ENCODE data around the gene CSNK2A3.
A peak's percentile ranks its signal among the peaks of the same experiment; 100 is the strongest.
"Not testable (repeated sequence)": the region's sequence is repeated elsewhere in the genome, so short reads cannot be mapped to it uniquely, and the experiment has no call there.

CSNK2A3 gene

DNA sequence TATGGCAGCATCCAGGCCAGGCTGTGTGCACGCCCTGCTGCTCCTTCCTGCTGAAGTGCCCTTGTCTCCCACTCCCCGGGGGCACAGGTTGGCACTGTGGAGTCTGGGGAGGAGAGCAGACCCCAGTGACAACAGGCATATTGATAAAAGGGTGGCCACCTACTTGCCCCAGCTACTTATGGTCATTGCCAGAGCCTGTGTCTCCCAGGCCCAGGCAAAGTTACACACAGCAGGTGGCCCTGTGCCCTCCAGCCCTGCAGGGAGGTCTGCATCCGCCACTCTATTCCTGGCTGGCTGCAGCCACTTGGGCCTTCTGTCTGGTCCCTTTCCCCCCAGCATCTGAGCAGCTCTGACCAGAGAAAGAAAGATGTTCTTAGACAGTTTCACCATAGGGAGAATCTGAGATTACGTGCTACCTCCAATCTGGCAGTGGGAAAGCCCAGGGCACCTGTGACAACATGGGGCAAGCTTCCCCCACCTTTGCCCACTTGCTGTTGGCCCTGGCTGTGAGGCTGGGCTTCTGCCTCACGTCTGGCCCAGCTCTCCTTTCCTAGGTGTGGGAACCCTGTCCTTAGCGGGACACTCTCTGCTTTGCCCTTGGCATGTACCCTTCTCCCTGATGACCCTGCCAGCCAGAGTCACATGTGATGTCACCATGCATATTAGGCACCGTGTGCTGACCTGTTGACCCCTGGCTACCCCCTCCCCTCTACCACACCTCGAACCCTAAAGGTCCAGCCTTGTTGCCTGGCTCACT, 25.3 kb upstream of the CSNK2A3 start:
- peak in 1 of 3 experiments; percentile 19 for DNase-seq

DNA sequence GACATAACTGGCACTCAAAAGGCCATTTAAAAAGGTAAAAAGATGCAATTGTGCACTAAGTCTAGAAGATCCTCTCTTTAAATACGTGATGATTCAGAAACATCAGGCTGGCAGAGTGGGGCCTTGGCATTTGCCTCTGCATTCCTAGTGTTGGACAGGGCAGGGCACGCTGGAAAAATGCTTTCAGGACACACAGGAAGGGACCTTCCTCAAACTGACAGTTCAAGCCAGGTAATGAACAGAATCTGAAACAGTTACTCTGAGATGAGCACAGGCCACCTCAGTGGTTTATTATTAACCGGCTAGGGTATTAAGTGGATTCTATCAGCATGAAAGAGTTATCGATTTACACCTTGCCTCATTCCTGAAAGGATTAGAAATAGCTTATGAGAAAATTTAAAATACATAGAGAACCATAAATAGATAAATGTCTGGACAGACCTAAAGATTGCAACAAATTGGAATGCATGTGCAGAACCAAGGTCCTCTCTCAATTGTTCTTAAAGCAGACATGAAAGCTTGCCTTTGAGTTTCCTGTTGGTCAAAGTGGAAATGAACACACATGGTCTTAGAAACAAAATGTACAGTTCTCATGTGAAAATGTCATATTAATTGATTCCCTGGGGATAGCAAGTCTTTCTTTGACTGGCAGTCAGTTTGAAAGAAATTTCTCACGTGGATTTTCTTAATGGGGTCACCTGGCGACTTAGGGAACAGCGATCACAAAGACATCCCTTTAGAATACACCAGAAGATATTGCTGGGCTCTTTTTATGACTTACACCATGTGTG, 21.5 kb upstream of the CSNK2A3 start:
- DNase-seq: peak in 1 of 3 experiments; percentile 22

DNA sequence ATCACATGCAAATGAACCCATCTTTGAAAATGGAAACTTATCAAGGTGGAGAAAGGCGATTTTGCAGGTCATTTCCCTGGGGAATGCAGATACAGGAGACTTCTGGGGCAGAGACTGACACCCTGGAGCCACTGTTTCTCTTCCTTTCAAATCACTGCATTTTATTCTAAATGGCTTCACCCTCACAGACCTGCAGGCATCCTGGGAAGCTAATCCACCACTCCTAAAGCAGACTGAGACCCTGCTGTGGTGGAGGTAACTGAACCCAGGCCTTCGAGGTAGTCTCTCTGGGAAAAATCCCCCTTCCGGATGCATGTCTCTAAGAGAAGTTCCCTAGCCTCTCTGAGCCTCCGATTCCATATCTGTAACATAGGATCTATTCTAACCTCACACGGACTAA, 20.9 kb upstream of the CSNK2A3 start:
- no peak for DNase-seq

DNA sequence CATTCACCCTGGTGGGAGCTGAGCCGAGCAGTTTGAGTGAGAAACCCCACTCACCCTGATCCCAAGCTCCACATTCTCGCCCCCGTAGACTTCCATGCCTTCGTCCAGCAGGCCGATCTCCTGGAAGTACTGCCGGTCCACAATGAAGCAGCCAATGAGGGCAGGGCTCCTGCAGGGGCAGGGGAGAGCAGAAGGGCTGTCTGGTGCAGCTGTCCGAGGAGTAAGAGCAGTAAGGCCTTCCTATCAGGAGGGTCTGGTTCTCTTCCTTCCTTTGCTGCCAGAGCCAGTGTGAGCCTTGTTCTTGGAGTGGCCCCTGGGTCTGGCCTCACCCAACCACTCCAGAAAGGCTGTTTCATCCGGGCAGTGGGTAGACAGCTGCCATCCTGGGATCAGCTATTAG, 19.4 kb upstream of the CSNK2A3 start:
- no peak for DNase-seq

DNA sequence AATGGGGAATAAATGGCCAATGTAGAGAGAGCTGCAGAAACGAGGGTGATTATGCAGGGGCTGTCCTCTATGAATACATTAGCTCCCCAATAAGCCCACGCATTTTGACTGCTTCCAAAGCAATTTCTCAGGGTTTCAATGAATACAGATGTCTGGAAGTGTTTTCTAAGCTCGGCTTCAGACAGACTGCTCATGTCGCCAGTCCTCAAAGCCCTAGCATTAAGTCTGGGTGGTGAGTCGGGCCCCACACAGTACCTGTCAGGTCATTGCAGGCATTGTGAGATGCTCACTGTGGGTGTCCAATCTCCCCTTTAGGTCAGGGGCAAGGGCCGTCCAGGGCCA, 17.9 kb upstream of the CSNK2A3 start:
- no peak for DNase-seq

DNA sequence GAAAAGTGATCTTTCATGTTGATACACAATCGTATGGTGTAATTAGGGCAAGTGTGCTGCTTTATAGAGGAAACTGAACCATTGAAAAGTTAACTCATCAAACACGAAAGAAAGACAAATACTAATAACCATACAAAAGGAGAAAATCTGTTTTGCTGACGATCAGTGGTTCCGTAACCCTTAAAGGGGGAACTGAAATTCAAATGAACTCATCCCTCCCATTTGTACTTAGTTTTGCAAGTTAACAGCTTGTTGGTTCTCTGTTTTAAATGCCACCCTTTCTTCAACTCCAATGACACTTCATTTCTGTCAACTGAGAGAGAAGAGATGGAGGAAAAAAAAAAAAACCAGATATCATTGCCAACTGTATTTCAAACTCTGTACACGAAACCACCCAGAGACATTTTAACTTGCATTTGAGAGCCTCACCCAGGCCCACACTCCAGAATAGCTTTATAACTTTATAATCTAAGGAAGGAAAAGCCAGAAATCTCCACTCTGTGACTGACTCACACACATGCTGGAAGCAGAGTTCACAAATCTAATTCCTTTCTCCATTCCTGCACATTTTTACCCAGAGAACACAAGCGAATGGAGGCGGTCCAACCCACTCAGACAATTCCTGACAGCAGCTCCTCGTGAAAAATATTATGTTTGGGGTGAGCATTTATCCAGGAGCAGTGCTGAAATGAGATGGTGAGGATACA, 17.4 kb upstream of the CSNK2A3 start:
- no peak for DNase-seq

DNA sequence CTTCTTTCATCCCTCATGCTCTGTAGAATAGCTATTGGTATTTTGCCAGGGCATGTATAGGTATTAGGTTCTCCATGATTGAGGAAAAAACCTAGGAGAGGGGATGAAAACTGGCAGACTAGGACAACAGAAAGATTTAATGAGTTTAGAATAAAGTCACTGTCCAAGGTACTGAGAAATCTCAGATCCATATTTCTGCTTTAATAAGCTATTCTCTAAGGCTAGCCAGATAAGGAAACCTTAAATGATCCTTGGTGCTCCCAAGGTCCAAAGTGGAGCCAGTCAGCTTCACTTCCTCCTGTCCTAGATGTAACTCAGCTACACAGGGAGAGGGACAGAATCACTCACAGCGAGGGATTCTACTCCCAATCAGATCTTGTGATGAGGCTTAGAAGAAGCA, 13.7 kb upstream of the CSNK2A3 start:
- no peak for DNase-seq

DNA sequence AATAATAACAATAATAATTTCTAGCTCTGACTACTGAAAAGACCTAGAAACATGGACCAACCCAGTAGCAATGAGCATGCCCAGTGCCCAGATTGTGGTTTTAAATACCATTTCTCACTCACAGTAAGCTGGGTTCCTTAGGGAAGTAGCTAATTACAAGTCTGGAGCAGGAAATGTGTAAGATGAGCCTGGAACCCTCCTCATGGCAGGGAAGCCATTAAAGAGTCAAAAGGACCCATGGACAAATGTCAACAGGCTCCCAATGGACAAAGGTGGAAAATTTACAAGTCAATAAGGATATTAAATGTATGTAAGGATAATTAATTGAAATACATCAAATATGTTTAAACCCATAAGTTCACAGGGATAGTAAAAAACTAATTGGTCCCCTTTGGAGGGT, 10.6 kb upstream of the CSNK2A3 start:
- DNase-seq: peak in 1 of 3 experiments; percentile 24

DNA sequence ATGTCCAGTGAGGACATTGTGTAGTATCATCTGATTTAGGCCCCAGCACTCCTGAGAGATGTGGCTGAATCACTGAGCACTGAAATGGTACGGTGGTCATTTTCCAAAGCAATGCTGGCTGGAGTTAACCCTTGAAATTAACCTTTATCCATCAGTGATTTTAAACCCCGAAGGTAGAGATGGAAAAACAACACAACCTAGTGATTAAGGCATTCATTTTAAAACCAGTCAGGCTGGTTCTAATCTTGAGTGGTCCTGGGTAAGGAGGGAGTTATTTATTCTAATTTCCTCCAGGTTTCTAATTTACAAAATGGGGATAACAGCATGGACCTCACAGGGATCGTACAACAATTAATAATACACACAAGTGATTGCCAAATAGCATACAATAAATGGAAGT, 6.6 kb upstream of the CSNK2A3 start:
- DNase-seq: peak in 2 of 3 experiments; percentile 12 to 56

DNA sequence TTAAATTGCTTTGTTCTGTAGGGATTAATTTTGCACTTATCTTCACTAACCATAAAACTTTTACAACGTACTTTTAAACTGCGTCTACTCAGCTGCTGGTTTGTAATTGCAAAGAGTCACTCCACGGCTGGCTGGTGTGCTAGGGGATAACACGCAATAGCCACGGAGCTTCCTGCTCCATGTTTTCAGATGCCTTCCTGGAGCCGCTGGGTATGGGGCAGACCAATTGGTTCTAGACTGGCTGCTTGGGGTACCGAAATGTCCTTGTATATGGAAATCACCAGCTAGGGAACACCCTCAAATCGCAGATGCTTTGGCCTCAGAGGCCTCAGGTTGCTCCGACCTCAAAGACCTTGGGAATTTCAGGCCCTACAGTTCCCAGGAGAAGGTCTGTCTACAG, 3.8 kb upstream of the CSNK2A3 start:
- no peak for DNase-seq

DNA sequence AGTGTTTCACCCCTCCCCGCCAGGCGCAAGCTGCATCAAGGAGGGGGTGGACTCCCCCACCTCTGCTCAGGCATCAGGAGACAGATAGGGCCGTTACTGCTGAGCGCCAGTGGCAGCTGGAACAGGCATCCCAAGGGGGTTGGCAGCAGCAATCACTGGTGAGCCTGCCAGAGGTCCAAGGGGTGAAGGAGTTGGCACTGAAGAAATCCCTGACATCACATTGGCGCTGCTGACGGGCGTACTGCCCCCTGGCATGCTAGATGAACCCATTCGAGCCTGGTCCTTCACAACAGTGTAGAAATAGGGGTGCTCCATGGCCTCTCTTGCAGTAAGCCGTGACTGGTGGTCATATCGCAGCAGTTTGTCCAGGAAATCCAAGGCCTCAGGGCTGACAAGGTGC, 1.2 kb downstream of the CSNK2A3 start:
- DNase-seq: not testable (repeated sequence)

DNA sequence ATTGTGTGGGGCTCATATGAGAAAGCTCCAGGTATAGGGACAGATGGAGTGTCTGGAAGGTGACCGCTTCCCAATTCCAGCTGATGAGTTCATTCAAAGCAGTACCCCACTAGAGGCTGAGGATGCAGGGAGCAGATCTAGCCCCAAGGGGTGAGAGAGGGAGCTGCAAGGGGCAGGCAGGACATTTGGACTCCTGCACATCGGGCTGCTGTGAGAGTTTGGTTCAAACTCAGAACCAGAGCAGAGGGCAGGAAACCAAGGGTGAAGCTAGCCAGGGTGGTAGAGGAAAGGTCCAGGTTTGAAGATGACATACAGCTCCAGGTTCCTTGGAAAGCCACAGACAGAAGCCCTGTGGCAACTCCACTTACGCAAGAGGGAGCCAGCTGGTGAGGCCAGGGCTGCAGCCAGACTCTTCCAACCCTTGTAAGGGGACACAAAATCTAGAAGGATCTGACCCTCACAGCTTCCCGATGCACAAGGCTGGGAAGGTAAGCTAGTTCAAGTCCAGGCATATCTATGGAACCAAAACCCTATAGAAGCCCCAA, 1.9 kb downstream of the CSNK2A3 start:
- DNase-seq: no peak

DNA sequence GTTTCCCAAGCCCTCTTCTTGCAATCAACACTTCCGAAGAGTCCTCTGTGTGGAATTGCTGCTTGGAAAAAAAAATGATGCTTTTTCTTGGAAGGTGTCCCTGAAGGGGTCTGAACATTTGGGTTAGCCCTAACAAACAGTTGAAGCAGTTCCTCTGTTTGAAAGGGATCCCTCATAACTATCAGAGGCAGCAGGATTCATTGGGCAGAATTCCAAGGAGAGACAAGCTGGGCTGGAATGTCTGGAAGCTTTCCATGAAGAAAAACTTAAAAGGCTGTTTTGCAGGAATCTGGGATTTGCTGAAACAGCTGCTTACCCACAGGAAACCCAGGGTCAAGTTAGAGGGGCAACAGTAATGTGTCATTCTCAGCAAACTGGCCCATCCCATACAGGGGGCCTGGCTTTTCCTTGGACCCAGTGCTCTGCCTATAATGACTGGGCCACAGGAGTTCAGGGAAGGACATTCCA, 3.1 kb downstream of the CSNK2A3 start:
- DNase-seq: no peak

DNA sequence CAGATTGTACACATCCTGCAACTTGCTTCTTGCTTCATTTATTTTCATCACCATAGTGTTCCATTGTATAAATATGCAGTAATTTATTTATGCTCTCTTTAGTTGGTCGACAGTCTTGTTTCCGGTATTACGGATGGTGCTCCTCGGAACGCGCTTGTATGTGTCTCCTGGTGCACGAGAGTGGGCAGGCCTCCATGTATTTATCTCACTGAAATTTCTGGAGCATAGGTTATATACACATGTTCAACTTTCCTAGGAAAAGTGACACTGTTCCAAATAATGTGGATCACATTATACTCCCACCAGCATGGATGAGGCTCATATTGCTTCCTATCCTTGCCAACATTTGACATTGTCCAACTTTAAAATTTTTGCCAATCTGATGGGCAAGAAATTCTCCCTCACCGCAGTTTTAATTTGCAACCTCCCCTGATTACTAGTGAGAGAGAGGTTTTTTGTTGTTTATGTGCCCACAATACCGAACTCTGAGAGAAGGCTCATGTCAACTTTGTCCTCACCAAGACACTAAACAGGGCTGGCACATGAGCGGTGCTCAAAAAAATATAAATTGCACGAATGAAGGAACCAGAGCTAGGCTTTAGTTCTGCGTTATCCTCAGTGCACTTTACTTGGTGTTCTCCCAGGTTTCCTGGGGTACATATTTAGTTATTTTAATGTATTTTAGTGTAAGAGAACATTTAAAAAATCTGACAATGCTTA, 3.8 kb downstream of the CSNK2A3 start:
- DNase-seq: no peak

DNA sequence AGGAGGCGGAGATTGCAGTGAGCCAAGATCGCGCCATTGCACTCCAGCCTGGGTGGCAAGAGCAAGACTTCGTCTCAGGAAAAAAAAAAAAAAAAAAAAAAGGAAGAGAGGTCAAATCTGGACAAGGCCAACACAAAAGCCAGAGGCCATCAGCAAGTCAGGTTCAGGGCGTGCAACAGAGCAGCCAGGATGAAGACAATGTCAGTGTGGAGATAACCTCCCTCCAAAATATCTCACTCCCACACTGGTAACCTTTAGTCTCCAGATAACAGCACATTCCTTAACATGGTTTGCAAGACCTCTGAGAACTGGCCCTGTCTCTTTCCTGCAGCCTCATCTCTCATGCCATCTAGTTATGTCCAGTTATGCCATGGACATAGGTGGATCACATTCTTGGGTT, 4.7 kb downstream of the CSNK2A3 start:
- DNase-seq: no peak

DNA sequence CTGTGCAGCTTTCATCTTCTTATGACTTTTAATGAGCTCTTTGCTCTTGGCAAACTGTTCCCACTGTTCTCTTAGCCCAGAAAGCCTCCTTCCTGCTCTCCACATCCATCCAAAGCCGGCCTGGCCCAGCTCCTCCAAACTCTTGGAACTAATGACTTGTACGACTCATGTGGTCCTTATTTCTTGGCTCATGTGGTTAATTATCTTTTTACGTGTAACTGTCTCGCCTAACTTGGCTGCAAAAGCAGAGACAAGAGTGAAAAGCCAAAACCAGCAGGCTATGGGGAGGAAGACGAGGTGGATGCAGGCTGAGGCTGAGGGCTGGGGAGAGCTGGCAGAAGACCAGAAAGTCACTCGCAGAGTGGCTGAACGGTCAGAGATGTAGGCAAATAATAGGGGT, 5.5 kb downstream of the CSNK2A3 start:
- DNase-seq: no peak

DNA sequence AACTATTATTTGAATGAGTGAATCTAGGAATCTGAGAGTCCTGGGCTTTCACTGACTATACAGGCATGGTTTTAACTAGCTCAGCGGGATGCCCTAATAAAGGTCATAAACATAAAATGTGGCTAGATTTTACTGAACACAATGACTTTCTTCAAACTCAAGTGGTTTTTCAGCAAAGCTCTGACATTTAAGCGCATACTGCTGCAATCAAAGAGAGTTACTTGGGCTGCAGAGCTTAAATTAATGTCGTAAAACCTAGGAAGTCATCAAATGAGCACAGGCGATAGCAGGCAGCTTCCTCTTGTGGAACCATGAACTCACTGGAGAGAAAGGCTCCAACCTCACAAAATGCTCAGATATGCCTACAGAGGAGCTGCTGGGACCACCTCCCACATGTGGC, 6.7 kb downstream of the CSNK2A3 start:
- peak; percentile 68 to 92 (median 88) for DNase-seq

DNA sequence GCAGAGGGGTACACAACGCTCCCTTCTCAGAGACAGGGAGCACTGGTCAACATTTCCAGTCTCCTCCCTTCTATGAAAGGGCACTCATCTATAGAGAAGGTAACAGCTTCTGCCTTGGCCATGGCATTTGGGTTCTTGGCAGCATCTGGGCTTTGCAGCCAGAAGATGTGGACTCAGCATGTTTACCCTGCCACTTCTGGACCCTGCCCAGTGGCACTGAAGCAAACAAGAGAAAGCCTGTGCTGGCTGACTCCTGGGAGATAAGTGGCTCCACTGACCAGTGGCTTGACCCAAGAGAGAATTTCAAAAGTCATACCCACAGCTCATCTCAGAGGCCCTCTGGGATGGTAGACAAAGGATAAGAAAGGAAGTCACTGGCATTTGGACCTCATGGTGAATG, 8.0 kb downstream of the CSNK2A3 start:
- DNase-seq: no peak

DNA sequence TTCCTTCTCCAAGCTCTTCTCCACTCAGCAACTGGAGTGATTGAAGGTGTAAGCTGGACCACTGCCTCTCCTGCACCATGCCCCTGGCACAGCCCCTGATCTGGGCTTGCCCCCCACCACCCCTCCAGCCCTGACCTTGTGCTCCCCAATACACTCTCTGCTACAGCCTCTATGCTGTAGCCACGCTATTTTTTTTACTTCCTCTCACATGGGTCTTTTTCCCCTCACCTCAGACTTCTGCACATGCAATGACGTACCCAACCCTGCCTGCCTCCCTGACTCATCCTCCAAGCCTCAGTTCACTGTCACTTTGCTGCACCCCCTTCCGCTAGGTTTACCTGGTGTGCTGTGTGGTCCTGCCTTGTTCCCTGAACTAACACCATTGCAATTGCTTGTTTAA, 9.0 kb downstream of the CSNK2A3 start:
- no peak for DNase-seq

DNA sequence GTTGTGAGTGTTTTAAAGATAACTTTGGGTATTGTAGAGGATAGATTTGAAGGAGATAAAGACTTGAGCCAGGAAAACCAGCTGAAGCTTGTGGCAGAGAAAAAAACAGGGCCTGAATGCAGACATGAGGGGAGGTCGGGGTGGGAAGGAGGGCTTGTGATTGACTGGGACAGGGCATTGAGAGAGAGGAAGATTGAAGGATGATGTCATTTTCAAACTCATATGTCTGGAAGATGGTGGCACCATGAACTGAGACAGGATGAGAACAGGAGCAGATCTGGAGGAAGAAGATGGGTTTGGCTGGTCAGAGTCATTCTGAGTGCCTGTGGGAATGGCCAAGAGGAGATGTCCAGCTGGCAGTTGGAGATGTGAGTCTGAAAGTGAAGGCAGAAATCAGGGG, 14.7 kb downstream of the CSNK2A3 start:
- no peak for DNase-seq

DNA sequence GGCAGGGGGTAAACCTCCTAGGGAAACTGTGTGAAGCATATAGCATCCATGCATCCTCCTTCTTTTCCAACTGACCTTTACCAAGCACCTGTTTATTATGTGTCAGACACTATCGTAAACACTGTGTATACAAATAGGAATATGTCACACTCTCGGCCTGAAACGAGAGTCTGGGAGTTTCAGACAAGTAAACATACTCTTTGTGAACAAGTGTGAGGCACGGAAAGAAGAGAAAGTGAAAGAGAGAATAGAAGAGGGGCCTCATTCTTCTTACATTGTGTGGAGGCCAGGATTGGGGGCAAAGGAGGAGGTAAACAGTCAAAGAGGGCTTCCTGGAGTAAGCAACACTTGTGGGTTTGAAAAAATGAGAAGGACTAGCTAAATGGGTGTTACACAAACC, 16.4 kb downstream of the CSNK2A3 start:
- DNase-seq: no peak

DNA sequence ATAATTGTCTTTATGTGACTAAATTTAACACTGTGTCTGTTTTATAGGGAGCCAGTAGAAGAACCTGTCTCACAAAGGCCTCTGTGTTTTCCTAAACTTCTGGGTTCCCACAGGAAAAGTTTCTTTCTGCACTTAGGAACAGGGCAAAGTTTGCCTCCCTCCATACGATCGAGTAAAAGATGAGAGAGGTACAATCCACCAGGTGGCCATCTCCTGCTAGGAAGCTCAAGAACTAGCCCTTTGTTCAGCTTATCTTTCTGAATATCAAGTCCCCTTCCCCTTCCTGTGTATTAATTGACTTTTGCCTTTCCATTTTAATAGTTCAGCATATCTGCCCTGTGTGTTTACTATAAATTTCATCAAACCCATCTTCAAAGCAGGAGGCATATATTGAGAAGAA, 18.0 kb downstream of the CSNK2A3 start:
- peak in 1 of 3 experiments; percentile 3 for DNase-seq

DNA sequence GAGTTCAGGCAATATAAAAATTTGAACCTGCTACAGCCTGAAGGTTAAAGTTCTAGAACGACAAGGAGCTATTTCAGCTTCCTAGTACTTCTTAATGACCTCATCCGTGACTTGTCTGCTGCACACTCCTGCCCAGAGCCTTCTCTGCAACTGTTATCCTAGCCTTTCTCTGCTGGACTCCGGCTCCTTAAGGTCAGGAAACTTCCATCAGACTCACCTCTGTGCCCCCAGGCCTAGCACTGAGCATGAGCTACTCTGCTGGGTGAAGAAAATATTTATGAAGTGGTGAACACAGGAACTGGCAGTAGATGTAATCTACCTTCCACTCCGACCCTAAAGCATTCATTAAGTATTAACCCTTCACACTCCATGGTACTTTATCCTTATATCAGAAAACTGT, 18.4 kb downstream of the CSNK2A3 start:
- DNase-seq: no peak
